ENCODE measurements around the gene SMIM26. TPM values are rescaled to one million over a fixed set of nuclear protein-coding genes. Genes with fewer than 3 reads are reported as not detected.

Gene SMIM26
- total and polyA plus RNA-seq, 2 of the 13 experiments (the other 11 are each of a cell fraction or from before 2014, with no cell fraction given) = 214 to 249 TPM

DNA sequence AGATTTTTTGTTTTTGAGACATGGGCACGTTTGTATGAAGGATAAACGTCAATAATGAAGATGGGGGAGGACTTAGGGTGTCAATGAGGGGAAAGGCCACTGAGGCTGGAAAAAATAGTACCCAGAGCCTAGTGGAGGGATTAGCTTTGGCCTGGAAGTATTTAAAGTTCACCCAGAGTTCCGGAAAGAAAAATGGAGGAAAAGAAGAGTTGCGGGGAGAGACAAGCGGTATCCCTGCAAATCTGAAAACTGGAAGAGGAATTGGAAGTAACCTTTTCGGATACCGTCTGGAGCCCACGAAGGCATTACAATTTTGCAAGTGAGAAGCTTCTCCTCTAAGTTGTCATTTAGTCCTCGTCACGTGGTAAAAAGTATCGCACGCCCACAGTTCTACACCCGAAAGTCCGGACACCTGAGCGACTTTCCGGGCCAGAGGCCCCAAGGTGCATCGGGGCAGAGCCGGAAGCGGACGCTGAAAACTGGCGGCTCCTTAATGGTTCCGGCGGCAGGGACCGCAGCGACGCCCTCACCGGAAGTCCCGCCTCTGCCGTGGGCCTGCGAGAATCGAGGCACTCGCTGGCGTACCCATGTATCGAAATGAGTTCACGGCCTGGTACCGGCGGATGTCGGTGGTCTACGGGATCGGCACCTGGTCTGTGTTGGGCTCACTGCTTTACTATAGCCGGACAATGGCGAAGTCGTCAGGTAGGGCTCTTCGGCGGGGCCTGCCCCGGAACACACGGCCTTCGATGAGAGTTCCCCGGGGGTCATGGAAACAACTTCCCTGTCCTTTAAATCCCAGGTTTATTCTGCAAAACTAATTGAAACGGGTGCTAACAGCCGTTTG is at the start of gene SMIM26 (continued):
- TF ChIP-seq ZNF281 (CRISPR knock-in tag; IDR thresholded peaks at IDR 0.05; ENCODE audit: borderline replicate concordance) = no peak
- no peak for TF ChIP-seq ZFP36 (IDR thresholded peaks at IDR 0.05; ENCODE audit: borderline replicate concordance, low read depth, low read length, partially characterized antibody)
- TF ChIP-seq GLMP (CRISPR knock-in tag; IDR thresholded peaks at IDR 0.05; ENCODE audit: borderline replicate concordance) = 0 out of 2 replicates have a peak, but pooled peaks have one; percentile 71
- TF ChIP-seq, protein P1, sequence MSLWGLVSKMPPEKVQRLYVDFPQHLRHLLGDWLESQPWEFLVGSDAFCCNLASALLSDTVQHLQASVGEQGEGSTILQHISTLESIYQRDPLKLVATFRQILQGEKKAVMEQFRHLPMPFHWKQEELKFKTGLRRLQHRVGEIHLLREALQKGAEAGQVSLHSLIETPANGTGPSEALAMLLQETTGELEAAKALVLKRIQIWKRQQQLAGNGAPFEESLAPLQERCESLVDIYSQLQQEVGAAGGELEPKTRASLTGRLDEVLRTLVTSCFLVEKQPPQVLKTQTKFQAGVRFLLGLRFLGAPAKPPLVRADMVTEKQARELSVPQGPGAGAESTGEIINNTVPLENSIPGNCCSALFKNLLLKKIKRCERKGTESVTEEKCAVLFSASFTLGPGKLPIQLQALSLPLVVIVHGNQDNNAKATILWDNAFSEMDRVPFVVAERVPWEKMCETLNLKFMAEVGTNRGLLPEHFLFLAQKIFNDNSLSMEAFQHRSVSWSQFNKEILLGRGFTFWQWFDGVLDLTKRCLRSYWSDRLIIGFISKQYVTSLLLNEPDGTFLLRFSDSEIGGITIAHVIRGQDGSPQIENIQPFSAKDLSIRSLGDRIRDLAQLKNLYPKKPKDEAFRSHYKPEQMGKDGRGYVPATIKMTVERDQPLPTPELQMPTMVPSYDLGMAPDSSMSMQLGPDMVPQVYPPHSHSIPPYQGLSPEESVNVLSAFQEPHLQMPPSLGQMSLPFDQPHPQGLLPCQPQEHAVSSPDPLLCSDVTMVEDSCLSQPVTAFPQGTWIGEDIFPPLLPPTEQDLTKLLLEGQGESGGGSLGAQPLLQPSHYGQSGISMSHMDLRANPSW (CRISPR knock-in tag; IDR thresholded peaks at IDR 0.05; ENCODE audit: borderline replicate concordance) = peak; percentile 85
- no peak for TF ChIP-seq MTERF4 (CRISPR knock-in tag; IDR thresholded peaks at IDR 0.05)
- peak; percentile 70 for TF ChIP-seq MYPOP (CRISPR knock-in tag; IDR thresholded peaks at IDR 0.05)
- peak; percentile 78; the same call in 1 of the 2 replicates for TF ChIP-seq ZNF773 (CRISPR knock-in tag; IDR thresholded peaks at IDR 0.05; ENCODE audit: borderline replicate concordance)
- TF ChIP-seq KAT8 (CRISPR knock-in tag; IDR thresholded peaks at IDR 0.05) = peak; percentile 100
- TF ChIP-seq TEAD2 (CRISPR knock-in tag; IDR thresholded peaks at IDR 0.05) = 0 out of 2 replicates have a peak, but pooled peaks have one; percentile 45
- peak; percentile 91 for TF ChIP-seq ZNF879 (CRISPR knock-in tag; IDR thresholded peaks at IDR 0.05)
- peak; percentile 19 for TF ChIP-seq NR2F6 (IDR thresholded peaks at IDR 0.05)
- peak; percentile 75 for TF ChIP-seq NR2F6 (CRISPR knock-in tag; IDR thresholded peaks at IDR 0.05)
- TF ChIP-seq ZFX (CRISPR knock-in tag; IDR thresholded peaks at IDR 0.05; ENCODE audit: low read depth) = peak; percentile 100
- peak; percentile 69; the same call in 1 of the 2 replicates for TF ChIP-seq ZNF557 (CRISPR knock-in tag; IDR thresholded peaks at IDR 0.05)
- TF ChIP-seq, protein P2, sequence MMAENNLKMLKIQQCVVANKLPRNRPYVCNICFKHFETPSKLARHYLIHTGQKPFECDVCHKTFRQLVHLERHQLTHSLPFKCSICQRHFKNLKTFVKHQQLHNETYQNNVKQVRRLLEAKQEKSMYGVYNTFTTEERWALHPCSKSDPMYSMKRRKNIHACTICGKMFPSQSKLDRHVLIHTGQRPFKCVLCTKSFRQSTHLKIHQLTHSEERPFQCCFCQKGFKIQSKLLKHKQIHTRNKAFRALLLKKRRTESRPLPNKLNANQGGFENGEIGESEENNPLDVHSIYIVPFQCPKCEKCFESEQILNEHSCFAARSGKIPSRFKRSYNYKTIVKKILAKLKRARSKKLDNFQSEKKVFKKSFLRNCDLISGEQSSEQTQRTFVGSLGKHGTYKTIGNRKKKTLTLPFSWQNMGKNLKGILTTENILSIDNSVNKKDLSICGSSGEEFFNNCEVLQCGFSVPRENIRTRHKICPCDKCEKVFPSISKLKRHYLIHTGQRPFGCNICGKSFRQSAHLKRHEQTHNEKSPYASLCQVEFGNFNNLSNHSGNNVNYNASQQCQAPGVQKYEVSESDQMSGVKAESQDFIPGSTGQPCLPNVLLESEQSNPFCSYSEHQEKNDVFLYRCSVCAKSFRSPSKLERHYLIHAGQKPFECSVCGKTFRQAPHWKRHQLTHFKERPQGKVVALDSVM (CRISPR knock-in tag; IDR thresholded peaks at IDR 0.05) = peak; percentile 62
- TF ChIP-seq ZBTB38 (CRISPR knock-in tag; IDR thresholded peaks at IDR 0.05) = peak; percentile 97
- no peak for TF ChIP-seq NFE2 (CRISPR knock-in tag; IDR thresholded peaks at IDR 0.05)
- peak; percentile 97 for TF ChIP-seq POGZ (CRISPR knock-in tag; IDR thresholded peaks at IDR 0.05)

All from HepG2 (cell line).